OCI-LY3 (cell line): ENCODE measurements around the gene GLRA1.
A peak's percentile ranks its signal among the peaks of the same experiment; 100 is the strongest.

Source experiments
- H2AFZ ChIP-seq: fragments of 200-600, 300-600 bp; shearing (Covaris generic); 2 replicates; pipeline ENCODE4 v1.6.0; 2014; ENCODE audit warnings: antibody characterized with exemption, low read depth, low read length
- H3K27ac ChIP-seq: fragments of 200-600, 300-600 bp; sonication (generic); 2 replicates; pipeline ENCODE4 v1.5.1; 2014; ENCODE audit warnings: mild to moderate bottlenecking, low read length, moderate library complexity, mixed read lengths
- H3K27me3 ChIP-seq: fragments of 200-600, 300-600 bp; sonication (generic); 2 replicates; pipeline ENCODE4 v1.6.1; 2014; ENCODE audit warnings: low read depth, low read length, mixed read lengths
- H3K36me3 ChIP-seq: fragments of 200-600, 300-600 bp; sonication (generic); replicated peaks from 2 replicates; pipeline ENCODE3; 2014; ENCODE audit warnings: low read depth, low read length, mixed read lengths
- H3K4me1 ChIP-seq: fragments of 300-600, 200-600 bp; sonication (generic); 2 replicates; pipeline ENCODE4 v1.6.1; 2014; ENCODE audit warnings: low read length, mixed read lengths
- H3K4me2 ChIP-seq: fragments of 200-600, 300-600 bp; sonication (generic); 2 replicates; pipeline ENCODE4 v1.6.1; 2014; ENCODE audit warnings: low read length, mixed read lengths
- H3K4me3 ChIP-seq: fragments of 300-600, 200-600 bp; sonication (generic); 2 replicates; pipeline ENCODE4 v1.5.1; 2014; ENCODE audit warnings: antibody characterized with exemption, mild to moderate bottlenecking, low read length, moderate library complexity
- H3K79me2 ChIP-seq: fragments of 300-600, 200-600 bp; shearing (Covaris generic); 2 replicates; pipeline ENCODE4 v1.6.1; 2014; ENCODE audit warnings: mild to moderate bottlenecking, low read length, mixed read lengths
- H3K9ac ChIP-seq: fragments of 300-600, 200-600 bp; shearing (Covaris generic); 2 replicates; pipeline ENCODE4 v1.6.0; 2014; ENCODE audit warnings: mild to moderate bottlenecking, low read length, moderate library complexity
- H3K9me3 ChIP-seq: fragments of 200-600, 300-600 bp; shearing (Covaris generic); 2 replicates; pipeline ENCODE4 v1.6.1; 2014; ENCODE audit warnings: low read length, mixed read lengths; ENCODE audit not compliant: insufficient read depth
- H4K20me1 ChIP-seq: fragments of 200-600, 300-600 bp; sonication (generic); 2 replicates; pipeline ENCODE4 v1.6.1; 2016; ENCODE audit warnings: low read length, mixed read lengths; ENCODE audit not compliant: insufficient read depth
- CTCF ChIP-seq: fragments of 200-600, 300-600 bp; sonication (generic); IDR thresholded peaks from 2 replicates; pipeline ENCODE4 v1.5.1; 2014; ENCODE audit warnings: antibody characterized with exemption, low read length, low read depth
- EZH2phosphoT487 ChIP-seq: fragments of 200-600 bp; shearing (Covaris generic); IDR thresholded peaks from 2 replicates; pipeline ENCODE4 v1.6.1; 2018; ENCODE audit warnings: antibody characterized with exemption, mixed run types, low read depth

GLRA1 gene

GRCh38 chr5:151912360-151912759 is 12.3 kb downstream of the GLRA1 start:
- Histone ChIP-seq H3K9me3 (no peaks in the 10 kb centered on the region), H4K20me1 (no peaks in the 10 kb centered on the region), H3K36me3 (no peaks in the 10 kb centered on the region), H2AFZ (no peak overlapping the region), H3K9ac (no peak overlapping the region), H3K27ac (no peak overlapping the region), H3K79me2 (no peaks in the 10 kb centered on the region), H3K4me2 (no peak overlapping the region), H3K4me3 (no peak overlapping the region), H3K4me1 (no peaks in the 10 kb centered on the region), H3K27me3 (no peaks in the 10 kb centered on the region)
- no peak for TF ChIP-seq EZH2phosphoT487
- no peak for TF ChIP-seq CTCF

GRCh38 chr5:151911011-151911410 is 13.6 kb downstream of the GLRA1 start:
- Histone ChIP-seq H3K79me2 (no peaks in the 10 kb centered on the region), H2AFZ (no peak overlapping the region), H3K4me3 (no peak overlapping the region), H4K20me1 (no peaks in the 10 kb centered on the region), H3K27ac (no peak overlapping the region), H3K9me3 (no peaks in the 10 kb centered on the region), H3K36me3 (no peaks in the 10 kb centered on the region), H3K9ac (no peak overlapping the region), H3K27me3 (no peaks in the 10 kb centered on the region), H3K4me1 (peaks cover 2% of the 10 kb centered on the region), H3K4me2 (no peak overlapping the region)
- no peak for TF ChIP-seq CTCF
- TF ChIP-seq EZH2phosphoT487: no peak

GRCh38 chr5:151909628-151910027 is 15.0 kb downstream of the GLRA1 start:
- Histone ChIP-seq H2AFZ (no peak overlapping the region), H3K9me3 (no peaks in the 10 kb centered on the region), H3K36me3 (no peaks in the 10 kb centered on the region), H3K27me3 (no peaks in the 10 kb centered on the region), H3K27ac (no peak overlapping the region), H3K4me1 (peaks cover 16% of the 10 kb centered on the region), H4K20me1 (no peaks in the 10 kb centered on the region), H3K9ac (no peak overlapping the region), H3K4me3 (no peak overlapping the region), H3K4me2 (no peak overlapping the region), H3K79me2 (no peaks in the 10 kb centered on the region)
- TF ChIP-seq EZH2phosphoT487: no peak
- no peak for TF ChIP-seq CTCF

DNA sequence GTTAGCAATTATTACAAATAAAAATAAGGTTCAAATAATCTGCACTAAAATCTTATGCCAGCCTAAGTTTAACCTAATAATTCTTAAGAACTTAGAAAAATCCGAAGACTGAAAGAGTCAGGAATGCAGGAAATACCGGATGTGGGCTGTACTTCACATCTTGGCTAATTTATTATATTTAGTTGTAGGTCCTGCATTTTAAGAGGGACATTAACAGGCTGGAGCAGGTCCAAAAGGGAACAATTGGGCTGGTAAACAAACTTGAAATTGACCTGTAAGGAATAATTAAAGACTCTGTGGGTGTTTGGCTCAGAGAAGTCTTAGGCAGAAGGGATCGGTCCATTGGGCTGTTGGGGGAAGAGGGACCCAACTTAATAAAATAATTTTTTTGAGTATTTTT is 18.4 kb downstream of the GLRA1 start:
- H3K9ac ChIP-seq: no peak overlapping the region
- H3K79me2 ChIP-seq: no peaks in the 10 kb centered on the region
- H3K4me3 ChIP-seq: no peak overlapping the region
- no peak overlapping the region for H3K27ac ChIP-seq
- TF ChIP-seq EZH2phosphoT487 (no peak), CTCF (no peak)
- H3K9me3 ChIP-seq: no peaks in the 10 kb centered on the region
- 0 out of 2 replicates have a peak overlapping the region, but pooled peaks have one; percentile 49 for H3K4me2 ChIP-seq
- no peaks in the 10 kb centered on the region for H3K27me3 ChIP-seq
- no peaks in the 10 kb centered on the region for H3K36me3 ChIP-seq
- H2AFZ ChIP-seq: no peak overlapping the region
- H4K20me1 ChIP-seq: no peaks in the 10 kb centered on the region
- peaks cover 49% of the 10 kb centered on the region for H3K4me1 ChIP-seq
